HepG2 (cell line): ENCODE results near the gene PRDX5.
A peak's percentile ranks its signal among the peaks of the same experiment; 100 is the strongest.

Source experiments
- AFF4 ChIP-seq: sonication (generic); formaldehyde crosslinking; IDR thresholded peaks from 2 replicates; pipeline ENCODE4 v1.4.0; 2020; ENCODE audit warnings: missing genetic modification reagents
- CTCF ChIP-seq: sonication (generic); formaldehyde crosslinking; IDR thresholded peaks from 2 replicates; pipeline ENCODE4 v1.5.0; 2020; ENCODE audit warnings: mild to moderate bottlenecking, missing genetic modification reagents, moderate library complexity
- DPF2 ChIP-seq: sonication (generic); formaldehyde crosslinking; IDR thresholded peaks from 2 replicates; pipeline ENCODE4 v1.4.0; 2020; ENCODE audit warnings: mild to moderate bottlenecking, low read depth, missing genetic modification reagents, borderline replicate concordance
- FOXO4 ChIP-seq: sonication (generic); formaldehyde crosslinking; conservative IDR thresholded peaks from 2 replicates; pipeline ENCODE4 v1.8.1; 2023; ENCODE audit warnings: missing genetic modification reagents
- KDM2A ChIP-seq: sonication (generic); formaldehyde crosslinking; IDR thresholded peaks from 2 replicates; pipeline ENCODE4 v1.4.0; 2020; ENCODE audit warnings: low read depth, missing genetic modification reagents, borderline replicate concordance
- MAZ ChIP-seq, 2 experiments: sonication (generic) in 1 of 2; formaldehyde crosslinking in 1 of 2; IDR thresholded peaks; 2 replicates each; pipeline versions ENCODE4 v1.5.0 to v1.6.1; 2012 to 2020; ENCODE audit warnings: low read depth in 2 of 2, mild to moderate bottlenecking in 2 of 2, borderline replicate concordance in 1 of 2, improper control_type of control experiment in 1 of 2, low read length in 1 of 2, missing genetic modification reagents in 1 of 2, moderate library complexity in 1 of 2
- POLR2AphosphoS5 ChIP-seq: IDR thresholded peaks from 2 replicates; pipeline ENCODE4 v1.6.1; 2012; ENCODE audit warnings: low read depth, low read length
- THAP9 ChIP-seq: sonication (generic); formaldehyde crosslinking; IDR thresholded peaks from 2 replicates; pipeline ENCODE4; 2020; ENCODE audit warnings: missing genetic modification reagents, mild to moderate bottlenecking, borderline replicate concordance
- ZNF672 ChIP-seq: sonication (generic); formaldehyde crosslinking; IDR thresholded peaks from 2 replicates; pipeline ENCODE4 v1.8.1; 2022; ENCODE audit warnings: missing genetic modification reagents
- ZNF687 ChIP-seq: sonication (generic); formaldehyde crosslinking; IDR thresholded peaks from 2 replicates; pipeline ENCODE4 v1.5.1; 2020; ENCODE audit warnings: mild to moderate bottlenecking, missing genetic modification reagents, moderate library complexity

GRCh38 chr11:64358907-64359711 lies 41.2 kb downstream of the PRDX5 start, which contains the start of gene RPS6KA4:
- TF ChIP-seq MAZ (IDR thresholded peaks at IDR 0.05; ENCODE audit: borderline replicate concordance, low read depth, low read length) = no peak
- TF ChIP-seq MAZ (CRISPR knock-in tag; IDR thresholded peaks at IDR 0.05; ENCODE audit: low read depth) = no peak
- TF ChIP-seq POLR2AphosphoS5 = 0 out of 2 replicates have a peak, but pooled peaks have one; percentile 33
- no peak for TF ChIP-seq FOXO4 (CRISPR knock-in tag)
- TF ChIP-seq ZNF687 (CRISPR knock-in tag) = peak; percentile 20
- no peak for TF ChIP-seq THAP9
- TF ChIP-seq DPF2 (CRISPR knock-in tag) = no peak
- TF ChIP-seq CTCF (CRISPR knock-in tag) = no peak
- peak; percentile 48; the same call in 1 of the 2 replicates for TF ChIP-seq KDM2A (CRISPR knock-in tag)
- TF ChIP-seq AFF4 (CRISPR knock-in tag) = no peak
- TF ChIP-seq ZNF672 (CRISPR knock-in tag) = no peak
